Heart right ventricle (tissue), 16 donors: Measurements from ENCODE around the gene CBFB. TPM values are rescaled to one million over a fixed set of nuclear protein-coding genes. Genes with fewer than 3 reads are reported as not detected.
"Not testable (repeated sequence)": the region's sequence is repeated elsewhere in the genome, so short reads cannot be mapped to it uniquely, and the experiment has no call there.

Experiments
- ATAC-seq, 8 donors: fragments of 200-7000 bp; cut with Tn5 transposase; one replicate each; pipeline ENCODE4 v1.9.1; 2020; ENCODE audit warnings: mild to moderate bottlenecking in 8 of 8, moderate library complexity in 8 of 8, moderate number of reproducible peaks in 1 of 8
- DNase-seq, 2 donors: peaks; one replicate each; pipeline ENCODE4 v3.0.0-alpha.2; 2020
- H3K27ac ChIP-seq, 10 donors: fragments of 200-600 bp; sonication (generic) in 2 of 10; one replicate each; pipeline versions ENCODE4 v1.5.0 to v1.8.0; 2020 to 2022; ENCODE audit warnings: mild to moderate bottlenecking in 3 of 10
- H3K27me3 ChIP-seq, 7 donors: fragments of 200-600 bp; one replicate each; pipeline ENCODE4 v1.8.0; 2021 to 2022; ENCODE audit warnings: mild to moderate bottlenecking in 2 of 7
- H3K36me3 ChIP-seq, 9 donors: fragments of 200-600 bp; sonication (generic) in 1 of 9; one replicate each; pipeline versions ENCODE4 v1.5.0 to v1.8.0; 2020 to 2022; ENCODE audit warnings: mild to moderate bottlenecking in 2 of 9
- H3K4me1 ChIP-seq, 9 donors: fragments of 200-600 bp; sonication (generic) in 1 of 9; one replicate each; pipeline versions ENCODE4 v1.5.0 to v1.8.0; 2020 to 2022; ENCODE audit warnings: mild to moderate bottlenecking in 4 of 9
- H3K4me3 ChIP-seq, 10 donors: fragments of 200-600 bp; sonication (generic) in 2 of 10; one replicate each; pipeline versions ENCODE4 v1.5.0 to v1.8.0; 2020 to 2022; ENCODE audit warnings: mild to moderate bottlenecking in 7 of 10, moderate library complexity in 2 of 10
- H3K9me3 ChIP-seq, 11 donors: fragments of 200-600 bp in 10 of 11; sonication (generic) in 2 of 11; one replicate each; pipeline versions ENCODE4 v1.5.0 to v1.8.0; 2013 to 2022; ENCODE audit warnings: mild to moderate bottlenecking in 2 of 11, control low read depth in 1 of 11, moderate library complexity in 1 of 11
- CTCF ChIP-seq, 9 donors: fragments of 200-600 bp; sonication (generic) in 2 of 9; IDR thresholded peaks; one replicate each; pipeline versions ENCODE4 v1.5.0 to v1.8.0; 2021 to 2022; ENCODE audit warnings: antibody characterized with exemption in 9 of 9, mild to moderate bottlenecking in 5 of 9, moderate library complexity in 1 of 9
- WGBS, 2 donors: extraction: QIAGEN DNeasy Blood & Tissue Kit; methylation state at CpG; one replicate each; pipeline ENCODE4 v1.1.7; 2013; ENCODE audit warnings: inconsistent platforms in 1 of 2; 5-methylcytosine and 5-hydroxymethylcytosine counted together
- intact Hi-C, 10 donors: fragments of 100-400 bp; cut with DNase I; formaldehyde crosslinking; loops; one replicate each; pipeline versions ENCODE4 v1.11.1 to v1.14.2; 2022
- polyA plus RNA-seq, 2 donors: library from polyadenylated mRNA; stranded (reverse); fragments of 200-250 nt; gene quantifications; one replicate each; pipeline ENCODE4 v1.2.3, GENCODE V29; 2013
- total RNA-seq, 10 donors: library from RNA; stranded (reverse); fragmentation: NEBNext Ultra II Directional in 3 of 10; extraction: Animal tissue kit (Norgen Biotek cat#: 25700) in 3 of 10; gene quantifications; one replicate each; pipeline versions ENCODE4 v1.2.1 to v1.2.4, GENCODE V29; 2021 to 2023
- donor health status: Arrhythmogenic right ventricular cardiomyopathy.
- donor health status: ischemic (EF 13 %, LVEDD 7.1; RV severe dilation, severe dysfunction).
- donor health status: healthy with polysubstance abuse.
- donor health status: DM: no; HTN: yes; CAD: no.
- donor health status: DM: no; HTN: no; CAD: no.
- donor health status: ischemic (EF 25% LVEDD 6.9; RV normal size, moderate dysfunction).
- donor health status: ischemic (EF 25% LVEDD 5.7; RV mildly dilated, moderate dysfunction).
- donor health status: healthy.
- donor health status: DM: yes; HTN: yes; CAD: no.
- donor health status: Ischemic cardiomyopathy.
- donor health status: ischemic (EF 35%, LVEDD 5.7; RV mildly dilated, moderate dysfunction).
- donor health status: nonischemic (EF 11% LVEDD 7.7; RV severe dilation, severe dysfunction).
- donor health status: DM: yes; HTN: yes; CAD: no.
- donor health status: PGD.
- donor health status: ischemic (EF 29% LVEDD 5.4; RV normal size, mild dysfunction).
- donor health status: nonischemic (EF 23%, LVEDD 6.1; RV moderate dilation, normal function).

Gene CBFB
- total and polyA plus RNA-seq, 12 donors = 17.6 to 36.4 (median 29.0) TPM

- intact Hi-C loops = loop anchor here in 2 of 10 donors (5.0 to 10.0 kb wide), 2 partner anchors 38 to 45 kb away; no protein-coding TSS in a partner anchor
- TF ChIP-seq CTCF (IDR thresholded peaks at IDR 0.05) = no peak
- Histone ChIP-seq H3K4me3 (no peak overlapping the region), H3K4me1 (peaks cover 0 to 43% (median 19%) of the 10 kb centered on the region in 9 donors), H3K27ac (no peak overlapping the region), H3K36me3 (peaks cover 0 to 67% (median 0%) of the 10 kb centered on the region in 9 donors), H3K27me3 (no peaks in the 10 kb centered on the region), H3K9me3 (no peaks in the 10 kb centered on the region)
- ATAC-seq (no peak), DNase-seq (no peak)
- 89 to 96% methylated on average over 2 of the region's 2 CpGs for WGBS, 2 donors
Observed at GRCh38 chr16:67039260-67040020, 10.5 kb downstream of the CBFB start.

- intact Hi-C loops = loop anchor here in 1 of 10 donors (5.0 kb wide), 1 partner anchor 37 kb away; no protein-coding TSS in a partner anchor
- no peaks in the 10 kb centered on the region for H3K9me3 ChIP-seq
- peaks cover 0 to 73% (median 0%) of the 10 kb centered on the region in 9 donors for H3K36me3 ChIP-seq
- no peak overlapping the region for H3K27ac ChIP-seq
- H3K4me1 ChIP-seq = peaks cover 0 to 36% (median 11%) of the 10 kb centered on the region in 9 donors
- ATAC-seq (no peak), DNase-seq (no peak)
- H3K27me3 ChIP-seq = no peaks in the 10 kb centered on the region
- 92% methylated on average over 2 of the region's 2 CpGs for WGBS, 2 donors
- H3K4me3 ChIP-seq = no peak overlapping the region
- TF ChIP-seq CTCF (IDR thresholded peaks at IDR 0.05) = no peak
Observed at GRCh38 chr16:67040166-67040565, 11.2 kb downstream of the CBFB start.

- DNase-seq = no peak
- no peak for ATAC-seq
- no peak overlapping the region for H3K27ac ChIP-seq
- H3K9me3 ChIP-seq = no peaks in the 10 kb centered on the region
- intact Hi-C loops = loop anchor here in 1 of 10 donors (5.0 kb wide), 1 partner anchor 36 kb away; no protein-coding TSS in a partner anchor
- H3K36me3 ChIP-seq = peaks cover 0 to 81% (median 0%) of the 10 kb centered on the region in 9 donors
- no peaks in the 10 kb centered on the region for H3K27me3 ChIP-seq
- peaks cover 0 to 31% (median 7%) of the 10 kb centered on the region in 9 donors for H3K4me1 ChIP-seq
- no peak for TF ChIP-seq CTCF (IDR thresholded peaks at IDR 0.05)
- 79 to 81% methylated on average over 2 of the region's 2 CpGs for WGBS, 2 donors
- H3K4me3 ChIP-seq = no peak overlapping the region
Observed at GRCh38 chr16:67040906-67041305, 12.0 kb downstream of the CBFB start.

GRCh38 chr16:67041520-67041919, 12.6 kb downstream of the CBFB start:
- peak in 1 of 9 donors; percentile 5 for TF ChIP-seq CTCF (IDR thresholded peaks at IDR 0.05)
- H3K27me3 ChIP-seq, DNase-seq, H3K27ac ChIP-seq, H3K9me3 ChIP-seq, ATAC-seq, H3K4me3 ChIP-seq: not testable (repeated sequence)
- peaks cover 0 to 86% (median 5%) of the 10 kb centered on the region in 9 donors for H3K36me3 ChIP-seq
- 91 to 95% methylated on average over 4 of the region's 4 CpGs for WGBS, 2 donors
- intact Hi-C loops = loop anchor here in 1 of 10 donors (5.0 kb wide), 1 partner anchor 36 kb away; no protein-coding TSS in a partner anchor
- H3K4me1 ChIP-seq = peaks cover 0 to 25% (median 1%) of the 10 kb centered on the region in 9 donors
